Kidney epithelial cell (primary cell): ENCODE measurements around the gene BCAS3. TPM values are rescaled to one million over a fixed set of nuclear protein-coding genes. Genes with fewer than 3 reads are reported as not detected.

Source experiments
- DNase-seq: peaks from one replicate; pipeline ENCODE4 v3.0.0-alpha.2; 2010; ENCODE audit warnings: low read depth
- H3K27me3 ChIP-seq: 2 replicates; pipeline ENCODE4 v1.6.0; 2011; ENCODE audit warnings: low read length; ENCODE audit not compliant: control insufficient read depth, insufficient read depth
- H3K36me3 ChIP-seq: 2 replicates; pipeline ENCODE4 v1.5.1; 2011; ENCODE audit warnings: low read length; ENCODE audit not compliant: control insufficient read depth, insufficient read depth
- H3K4me3 ChIP-seq: 2 replicates; pipeline ENCODE4 v1.5.1; 2011; ENCODE audit warnings: low read depth, mild to moderate bottlenecking, control low read depth, low read length
- total RNA-seq: library from RNA; depleted of rRNA; stranded (reverse); fragments of >200 nt; gene quantifications from 2 replicates; pipeline ENCODE4 v1.2.3, GENCODE V29; 2015
- TF ChIP-seq, protein P1 (sequence below): IDR thresholded peaks from 2 replicates; pipeline ENCODE4 v1.5.1; 2011; ENCODE audit warnings: mild to moderate bottlenecking, moderate library complexity, low read length, control low read depth, inconsistent platforms; ENCODE audit not compliant: insufficient read depth, poor library complexity, severe bottlenecking

The BCAS3 gene
- total RNA-seq = 21.8 and 26.7 TPM in 2 replicates

DNA sequence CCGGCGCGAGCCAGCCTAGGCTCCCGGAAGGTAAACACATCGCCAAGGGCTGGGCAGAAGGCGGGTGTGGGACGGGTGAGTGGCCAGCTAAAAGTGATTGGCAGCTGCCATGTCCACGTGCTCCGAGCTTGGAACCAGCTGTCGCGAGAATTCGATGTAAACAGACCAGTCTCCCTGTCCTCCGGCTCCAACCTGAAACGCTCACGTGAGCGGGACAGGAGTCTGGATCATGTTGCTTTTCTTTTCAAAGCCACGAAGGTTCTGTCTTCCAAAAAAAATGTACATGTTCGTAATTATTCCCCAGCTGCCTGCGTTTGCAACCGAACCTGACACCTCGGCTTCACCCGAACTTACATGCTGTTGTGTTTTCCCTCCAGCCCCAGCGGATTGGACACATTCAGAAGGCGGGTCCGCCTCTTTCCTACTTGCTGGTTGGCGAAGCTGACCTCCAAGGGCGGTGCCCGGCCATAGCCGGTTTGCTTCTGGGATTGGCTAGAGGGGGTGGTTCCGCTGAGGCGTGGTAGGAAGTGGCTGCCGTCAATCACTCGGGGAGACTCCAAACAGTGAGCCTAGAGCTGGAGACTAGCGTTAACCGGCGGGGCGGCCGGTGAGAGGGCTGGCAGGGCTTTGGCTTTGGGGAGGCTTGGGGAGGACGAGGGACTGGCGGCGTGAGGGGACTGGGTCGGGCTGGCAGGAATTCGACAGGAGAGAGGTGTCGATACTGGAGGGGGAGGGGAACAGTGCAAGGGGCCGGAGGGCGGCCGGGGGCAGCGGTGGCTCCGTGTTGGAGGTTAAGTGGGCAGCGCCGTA lies at the start of gene BCAS3:
BCAS3 (plus strand) TSS at position 544 of the 810 bp plus-strand sequence.
- H3K4me3 ChIP-seq = peak within 1 kb of the TSS; percentile 72

DNA sequence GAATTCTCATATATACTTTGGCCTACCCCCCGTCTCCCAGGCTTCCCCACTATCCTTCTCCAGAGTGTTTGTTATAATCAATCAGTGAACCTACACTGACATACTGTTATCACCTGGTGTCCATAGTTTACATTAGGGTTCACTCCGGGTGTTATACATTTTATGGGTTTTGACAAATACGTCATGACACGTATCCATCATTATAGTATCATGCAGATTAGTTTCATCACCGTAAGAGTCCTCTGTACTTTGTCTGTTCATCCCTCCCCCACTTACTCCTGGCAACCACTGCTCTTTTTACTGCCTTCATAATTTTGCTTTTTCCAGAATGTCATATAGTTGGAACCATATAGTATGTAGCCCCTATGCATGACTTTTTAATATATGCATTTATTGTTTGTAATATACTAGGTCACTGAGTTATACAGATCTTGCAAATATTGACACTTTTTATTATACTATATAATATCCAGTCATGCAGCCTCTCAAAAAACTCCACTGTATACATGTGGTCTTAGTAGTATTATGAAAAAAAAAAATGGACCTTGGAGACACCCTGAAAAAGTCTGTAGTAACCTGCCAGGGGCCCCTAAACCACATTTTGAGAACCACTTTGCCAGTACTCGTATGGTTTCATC lies 49.3 kb upstream of the BCAS3 start:
- no peak overlapping the region for H3K4me3 ChIP-seq
- H3K36me3 ChIP-seq = no peaks in the 10 kb centered on the region
- DNase-seq = no peak
- TF ChIP-seq, protein P1, sequence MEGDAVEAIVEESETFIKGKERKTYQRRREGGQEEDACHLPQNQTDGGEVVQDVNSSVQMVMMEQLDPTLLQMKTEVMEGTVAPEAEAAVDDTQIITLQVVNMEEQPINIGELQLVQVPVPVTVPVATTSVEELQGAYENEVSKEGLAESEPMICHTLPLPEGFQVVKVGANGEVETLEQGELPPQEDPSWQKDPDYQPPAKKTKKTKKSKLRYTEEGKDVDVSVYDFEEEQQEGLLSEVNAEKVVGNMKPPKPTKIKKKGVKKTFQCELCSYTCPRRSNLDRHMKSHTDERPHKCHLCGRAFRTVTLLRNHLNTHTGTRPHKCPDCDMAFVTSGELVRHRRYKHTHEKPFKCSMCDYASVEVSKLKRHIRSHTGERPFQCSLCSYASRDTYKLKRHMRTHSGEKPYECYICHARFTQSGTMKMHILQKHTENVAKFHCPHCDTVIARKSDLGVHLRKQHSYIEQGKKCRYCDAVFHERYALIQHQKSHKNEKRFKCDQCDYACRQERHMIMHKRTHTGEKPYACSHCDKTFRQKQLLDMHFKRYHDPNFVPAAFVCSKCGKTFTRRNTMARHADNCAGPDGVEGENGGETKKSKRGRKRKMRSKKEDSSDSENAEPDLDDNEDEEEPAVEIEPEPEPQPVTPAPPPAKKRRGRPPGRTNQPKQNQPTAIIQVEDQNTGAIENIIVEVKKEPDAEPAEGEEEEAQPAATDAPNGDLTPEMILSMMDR = no peak
- H3K27me3 ChIP-seq = no peaks in the 10 kb centered on the region

More for the DNA sequence above, at the start of gene BCAS3:
- DNase-seq = peak; percentile 96
- TF ChIP-seq, protein P1 = no peak
- Histone ChIP-seq H3K27me3 (no peaks in the 10 kb centered on the region), H3K36me3 (no peaks in the 10 kb centered on the region)

DNA sequence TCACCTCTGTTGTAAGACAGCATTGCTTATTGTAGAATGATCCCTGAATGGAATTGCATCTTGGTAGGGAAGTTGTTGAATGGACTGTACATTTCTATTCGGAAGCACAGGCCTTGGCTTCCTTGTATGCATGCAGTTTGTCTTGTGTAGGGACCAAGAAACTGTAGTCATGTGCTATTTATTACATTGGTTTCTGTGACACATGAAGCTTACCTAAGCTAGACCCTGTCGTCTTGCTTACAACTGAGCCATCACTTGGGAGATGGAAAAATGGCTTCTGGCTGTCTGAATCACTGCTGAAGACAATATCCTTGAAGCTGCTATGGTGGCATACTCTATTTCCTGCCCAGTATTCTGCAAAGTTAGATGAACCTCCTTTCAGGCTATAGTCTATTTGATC lies 48.5 kb upstream of the BCAS3 start:
- TF ChIP-seq, protein P1 = no peak
- Histone ChIP-seq H3K27me3 (no peaks in the 10 kb centered on the region), H3K36me3 (no peaks in the 10 kb centered on the region), H3K4me3 (no peak overlapping the region)
- DNase-seq = no peak

DNA sequence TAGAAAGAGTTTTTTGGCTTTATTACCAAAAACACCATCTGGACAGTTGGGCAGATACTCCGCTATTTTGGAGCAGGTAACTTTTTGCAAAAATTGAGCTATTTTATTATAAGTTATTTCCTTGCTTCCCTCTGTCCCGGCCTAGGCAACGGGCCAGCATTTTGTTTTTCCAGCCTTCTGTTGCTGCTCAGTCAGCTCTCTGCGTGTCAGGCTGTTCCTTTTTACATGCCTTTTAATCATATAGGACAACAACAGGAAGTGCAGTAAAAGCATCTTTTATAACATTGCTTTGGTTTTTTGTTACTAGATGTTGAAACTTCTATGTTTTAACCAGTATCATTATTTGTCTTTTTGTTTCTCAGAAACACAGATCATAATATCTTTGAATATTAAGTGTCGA lies 47.3 kb upstream of the BCAS3 start:
- TF ChIP-seq, protein P1 = no peak
- DNase-seq = no peak
- Histone ChIP-seq H3K36me3 (no peaks in the 10 kb centered on the region), H3K27me3 (no peaks in the 10 kb centered on the region), H3K4me3 (no peak overlapping the region)

DNA sequence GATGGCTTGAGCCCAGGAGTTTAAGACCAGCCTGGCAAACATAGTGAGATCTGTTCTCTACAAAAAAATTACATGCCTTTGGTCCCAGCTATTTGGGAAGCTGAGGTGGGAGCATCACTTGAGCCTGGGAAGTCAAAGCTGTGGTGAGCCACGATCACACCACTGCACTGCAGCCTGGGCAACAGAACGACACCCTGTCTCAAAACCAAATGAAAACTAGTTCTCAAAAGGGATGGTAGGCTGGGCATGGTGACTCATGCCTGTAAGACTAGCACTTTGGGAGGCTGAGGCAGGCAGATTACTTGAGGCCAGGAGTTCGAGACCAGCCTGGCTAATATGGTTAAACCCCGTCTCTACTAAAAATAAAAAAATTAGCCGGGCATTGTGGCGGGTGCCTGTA lies 46.5 kb upstream of the BCAS3 start:
- DNase-seq = no peak
- Histone ChIP-seq H3K36me3 (no peaks in the 10 kb centered on the region), H3K4me3 (no peak overlapping the region), H3K27me3 (no peaks in the 10 kb centered on the region)
- TF ChIP-seq, protein P1 = no peak
